GM19372 (cell line): Measurements from ENCODE around the gene PLXNB1.
A peak's percentile ranks its signal among the peaks of the same experiment; 100 is the strongest.

Experiments
- ATAC-seq: cut with Tn5 transposase; IDR thresholded peaks from one replicate; pipeline ENCODE4 v1.9.1; 2021; ENCODE audit warnings: mild to moderate bottlenecking, low read depth, moderate library complexity; ENCODE audit not compliant: unreplicated experiment

The PLXNB1 gene

DNA sequence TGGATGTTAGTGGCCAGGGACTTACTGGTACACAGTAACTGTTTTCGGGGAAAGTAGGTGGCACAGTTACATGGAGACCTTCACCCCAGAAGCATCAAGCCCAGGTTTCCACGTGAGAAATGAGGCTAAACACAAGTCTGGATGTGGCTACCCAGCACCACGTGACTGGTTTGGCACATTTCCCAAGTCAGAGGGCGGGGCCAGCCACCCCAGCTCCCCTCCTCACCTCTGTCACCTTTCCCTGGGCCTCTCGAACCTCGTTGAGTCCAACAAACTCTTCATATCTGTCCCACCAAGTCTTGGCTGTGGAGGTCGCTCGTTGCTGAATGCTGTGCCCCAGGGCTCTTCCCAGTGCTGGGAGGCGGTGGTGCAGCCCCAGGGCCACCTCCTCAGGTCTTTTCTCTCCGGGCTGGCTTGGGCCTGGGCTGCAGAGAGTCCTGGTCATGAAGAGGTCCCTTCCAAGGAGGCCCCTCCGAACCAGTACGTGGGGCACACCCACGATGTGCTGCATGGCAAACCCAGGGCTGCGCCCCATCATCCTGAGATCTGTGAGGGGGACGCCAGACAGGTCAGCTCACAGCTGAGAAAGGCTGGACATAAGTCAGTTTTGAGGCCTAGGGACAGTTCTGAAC is 4.8 kb upstream of the PLXNB1 start:
- no peak for ATAC-seq

DNA sequence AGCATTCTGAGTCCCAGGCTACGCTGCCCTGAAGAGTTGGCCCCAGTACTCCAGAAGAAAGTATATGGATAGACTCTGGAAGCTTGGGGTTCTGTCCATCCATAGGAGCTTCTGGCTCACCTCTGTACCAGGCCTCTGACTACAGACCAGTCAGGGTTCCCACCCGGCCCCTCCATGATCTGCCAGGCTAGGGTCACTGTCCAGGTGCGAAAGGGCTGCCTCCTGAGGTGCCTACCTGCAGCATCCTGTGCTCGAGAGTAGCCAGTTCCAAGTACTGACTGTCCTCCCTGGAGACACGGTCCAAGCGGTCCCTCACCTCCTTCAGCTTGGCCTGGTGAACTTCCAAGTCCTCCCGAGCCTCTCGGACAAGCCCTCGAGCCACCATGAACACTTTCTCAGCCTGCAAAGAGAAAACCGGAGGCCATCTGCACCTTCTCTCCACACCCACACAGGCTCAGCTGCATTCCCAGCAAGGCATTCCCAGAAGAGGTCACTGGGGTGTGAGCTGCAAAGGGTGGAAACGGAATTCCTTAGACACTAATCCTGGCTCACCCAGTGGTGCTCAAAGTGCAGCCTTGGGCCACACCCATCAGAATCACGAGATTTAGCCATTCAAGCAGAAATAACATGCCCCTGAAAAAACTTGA is 3.7 kb upstream of the PLXNB1 start:
- ATAC-seq, result no peak

DNA sequence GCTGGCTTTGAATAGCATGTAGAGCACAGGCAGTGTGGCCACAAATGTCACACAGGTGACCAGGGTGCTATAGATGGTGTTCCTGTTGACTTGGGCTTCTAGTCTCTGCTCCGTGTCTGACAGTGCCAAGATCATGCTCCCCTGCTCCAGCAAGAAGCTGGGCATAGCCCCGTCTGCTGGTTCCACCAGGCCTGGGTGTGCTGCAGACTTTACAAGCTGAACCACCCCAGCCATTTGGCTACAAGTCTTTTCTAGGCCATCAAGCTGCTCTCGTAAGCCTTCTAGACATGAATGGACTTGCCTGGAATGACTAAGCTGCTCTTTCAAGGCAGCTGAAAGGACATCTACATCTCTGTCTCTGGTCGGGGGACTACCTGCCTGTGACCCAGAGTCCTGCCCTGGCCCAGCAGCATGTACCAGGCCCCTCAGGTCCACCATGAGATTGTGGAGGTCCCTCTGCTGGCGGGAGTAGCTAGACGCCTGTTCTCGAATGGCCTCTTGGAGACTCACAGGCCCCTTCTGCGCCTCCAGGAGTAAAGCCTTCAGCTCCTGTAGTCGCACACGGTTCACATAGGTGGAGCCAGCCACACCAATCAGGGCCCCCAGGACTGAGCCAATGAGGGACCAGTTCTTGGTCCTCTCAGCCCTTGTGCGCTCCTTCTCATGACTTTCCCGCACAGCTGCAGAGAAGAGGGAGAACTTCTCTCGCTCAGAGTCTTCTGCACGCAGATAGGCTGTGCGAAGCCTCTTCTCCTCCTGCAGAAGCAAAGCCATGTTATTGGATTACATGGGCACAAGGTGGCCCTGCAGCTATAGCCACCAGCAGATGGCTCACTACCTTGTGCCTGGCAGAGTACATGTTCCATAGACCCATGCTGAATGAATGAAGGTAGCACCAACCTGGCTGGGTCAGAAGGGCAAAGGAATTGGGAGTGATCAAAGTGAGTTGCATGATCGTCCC is 2.8 kb upstream of the PLXNB1 start:
- ATAC-seq, result no peak

DNA sequence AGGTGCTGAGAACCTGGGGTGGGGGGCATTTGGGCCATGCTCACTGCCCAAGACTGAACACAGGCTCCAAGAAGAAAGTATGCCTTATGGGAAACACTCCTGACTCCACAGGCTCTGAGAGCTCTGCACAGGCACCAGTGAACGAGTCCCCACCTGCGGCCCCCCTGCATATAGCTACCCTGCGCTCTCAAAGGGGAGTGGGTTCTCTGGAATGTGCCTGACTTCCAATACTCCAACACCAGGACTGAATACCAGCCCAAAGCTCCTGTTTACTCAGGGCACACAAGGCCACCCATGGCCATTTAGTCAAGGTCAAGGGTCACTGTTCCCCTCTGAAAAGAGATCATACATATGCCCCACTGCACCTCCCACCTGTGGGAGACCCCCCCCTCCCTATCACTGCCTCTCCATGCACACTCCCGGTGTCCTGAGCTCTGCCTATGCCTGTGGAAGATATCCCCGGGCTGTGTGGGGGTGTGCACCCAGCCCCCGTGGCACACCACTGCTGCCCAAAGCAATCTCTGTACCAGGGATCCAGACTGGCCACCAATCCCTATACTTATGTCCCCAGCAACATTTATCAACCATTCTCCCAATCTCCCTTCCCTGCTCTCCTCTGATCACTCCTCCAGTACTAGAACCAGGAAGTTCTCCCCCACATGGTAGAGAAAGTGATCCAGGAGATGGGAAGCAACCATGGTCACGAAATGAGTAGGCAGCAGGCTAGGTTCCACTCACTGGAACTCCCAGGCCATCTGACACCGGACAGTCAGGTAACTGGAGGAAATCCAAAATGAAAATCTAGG is 1.5 kb upstream of the PLXNB1 start:
- ATAC-seq, result no peak

DNA sequence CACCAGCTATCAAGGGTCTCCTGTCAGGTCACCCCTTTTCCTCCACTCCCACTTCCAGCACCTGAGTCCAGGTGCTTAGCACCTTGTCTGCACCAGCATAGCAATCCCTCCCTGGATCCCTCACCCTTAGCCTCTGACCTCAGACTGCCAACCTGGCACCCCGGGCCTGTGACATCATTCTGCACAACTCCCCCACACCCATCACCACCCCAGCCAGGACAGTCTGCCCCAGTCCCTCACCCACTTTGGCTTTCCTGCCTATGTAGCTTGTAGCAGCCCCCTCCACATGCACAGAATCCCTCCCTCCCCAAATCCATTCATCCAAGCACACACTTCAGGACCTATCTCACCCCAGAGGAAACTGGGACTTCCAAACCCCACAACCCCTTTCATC is 819 bp upstream of the PLXNB1 start:
- no peak for ATAC-seq

DNA sequence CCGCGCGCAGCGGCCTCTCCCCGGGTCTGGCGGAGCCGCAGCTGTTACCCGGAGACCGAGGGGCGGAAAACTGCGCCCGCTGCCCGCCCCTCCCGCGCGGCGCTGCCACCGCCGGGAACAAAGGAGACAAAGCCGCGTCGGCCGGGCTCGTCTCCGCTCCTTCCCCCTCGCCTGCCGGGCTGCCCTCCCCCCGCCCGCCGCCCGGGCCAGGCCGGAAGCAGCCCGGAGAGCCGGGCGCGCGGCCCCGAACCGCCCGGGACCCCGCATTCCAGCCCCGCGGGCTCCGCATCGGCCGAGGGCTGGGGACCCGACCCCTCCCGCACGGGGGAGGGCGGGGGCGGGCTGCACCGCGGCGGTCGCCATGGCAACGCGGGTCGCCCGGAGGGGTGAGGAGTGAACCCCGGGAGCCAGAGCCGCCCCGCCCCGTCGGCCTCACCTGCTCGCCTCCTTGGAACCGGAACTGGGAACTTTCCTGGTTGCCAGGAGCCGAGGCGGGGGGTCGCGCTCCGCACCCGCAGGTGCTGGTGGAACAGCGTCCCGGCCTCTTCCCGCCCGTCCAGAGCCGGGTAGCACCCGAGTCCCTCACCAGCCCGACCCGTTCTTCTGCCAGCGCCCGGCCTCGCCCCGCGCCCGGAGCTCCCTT is 448 bp downstream of the PLXNB1 start:
- ATAC-seq, result peak; percentile 45

DNA sequence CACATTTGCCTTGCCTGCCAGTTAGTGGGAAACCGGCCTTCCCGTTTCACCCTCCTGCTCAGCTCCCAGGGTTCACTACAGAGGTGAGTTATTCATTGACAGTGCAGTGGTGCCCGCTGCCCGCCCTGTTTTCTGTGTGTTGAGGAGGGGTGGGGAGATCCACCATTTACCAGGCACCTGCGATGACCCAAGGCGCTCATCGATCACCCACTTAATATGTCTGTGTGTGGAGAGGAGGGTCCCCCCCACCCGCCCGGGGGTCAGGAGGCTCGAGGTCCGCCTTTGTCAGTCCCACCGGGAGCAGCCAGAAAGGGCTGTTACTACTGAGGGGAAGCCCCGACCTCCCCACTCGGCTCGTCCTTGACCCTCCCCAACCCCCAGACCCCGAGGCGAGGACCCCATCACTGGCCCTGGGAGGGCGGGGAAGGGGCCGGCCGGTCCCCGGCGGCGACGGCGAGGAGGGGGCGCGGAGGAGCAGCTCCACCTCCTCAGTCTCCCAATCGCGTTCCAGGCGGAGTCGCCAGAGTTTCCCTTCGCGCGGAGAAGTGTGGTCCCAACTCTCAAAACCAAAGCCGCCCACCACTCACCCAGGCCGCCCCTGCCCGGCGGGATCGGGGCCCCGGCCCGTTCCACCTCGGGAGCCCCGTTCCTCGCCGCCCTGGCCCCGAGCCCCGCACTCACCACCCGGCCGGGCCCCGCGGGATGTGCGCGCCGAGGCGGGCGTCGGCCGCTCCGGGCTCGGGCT is 1.1 kb downstream of the PLXNB1 start:
- peak; percentile 24 for ATAC-seq

DNA sequence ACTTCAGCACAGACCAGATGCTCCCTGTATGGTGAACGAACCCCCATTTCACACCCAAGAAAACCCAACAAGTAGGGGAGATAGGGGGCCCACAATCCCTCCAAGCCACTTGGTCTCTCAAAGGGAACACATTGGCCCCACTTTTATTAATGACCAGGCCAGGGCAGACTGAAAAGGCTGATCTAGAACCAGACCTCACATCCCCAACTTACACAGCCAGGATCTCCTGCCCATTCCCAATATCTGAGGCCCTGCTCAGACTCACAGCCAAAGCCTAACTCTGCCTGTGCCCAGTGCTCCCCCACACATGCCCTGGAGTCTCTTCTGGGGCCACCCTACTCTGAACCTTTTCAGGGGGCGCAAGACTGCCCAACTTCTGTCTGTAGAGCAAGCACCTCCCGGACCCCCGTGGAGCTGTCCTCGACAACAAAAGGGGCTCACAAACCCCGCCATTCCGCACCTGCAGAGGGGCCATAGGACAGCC is 1.8 kb downstream of the PLXNB1 start:
- ATAC-seq, result no peak

DNA sequence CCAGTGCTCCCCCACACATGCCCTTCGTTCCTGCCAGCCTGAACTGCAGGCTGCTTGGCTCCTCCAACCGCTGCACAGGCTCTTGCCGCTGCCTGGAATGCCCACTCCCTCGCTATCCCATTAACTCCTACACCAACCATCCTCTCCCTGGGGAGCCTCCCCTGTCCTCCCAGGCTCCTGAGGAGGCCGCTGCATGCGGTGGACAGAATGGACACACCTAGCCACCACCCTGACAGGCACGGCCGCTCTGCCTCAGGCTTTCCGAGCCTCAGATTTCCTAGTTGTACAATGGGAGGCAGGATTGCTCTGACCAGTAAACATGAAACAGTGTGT is 2.3 kb downstream of the PLXNB1 start:
- ATAC-seq, result no peak

DNA sequence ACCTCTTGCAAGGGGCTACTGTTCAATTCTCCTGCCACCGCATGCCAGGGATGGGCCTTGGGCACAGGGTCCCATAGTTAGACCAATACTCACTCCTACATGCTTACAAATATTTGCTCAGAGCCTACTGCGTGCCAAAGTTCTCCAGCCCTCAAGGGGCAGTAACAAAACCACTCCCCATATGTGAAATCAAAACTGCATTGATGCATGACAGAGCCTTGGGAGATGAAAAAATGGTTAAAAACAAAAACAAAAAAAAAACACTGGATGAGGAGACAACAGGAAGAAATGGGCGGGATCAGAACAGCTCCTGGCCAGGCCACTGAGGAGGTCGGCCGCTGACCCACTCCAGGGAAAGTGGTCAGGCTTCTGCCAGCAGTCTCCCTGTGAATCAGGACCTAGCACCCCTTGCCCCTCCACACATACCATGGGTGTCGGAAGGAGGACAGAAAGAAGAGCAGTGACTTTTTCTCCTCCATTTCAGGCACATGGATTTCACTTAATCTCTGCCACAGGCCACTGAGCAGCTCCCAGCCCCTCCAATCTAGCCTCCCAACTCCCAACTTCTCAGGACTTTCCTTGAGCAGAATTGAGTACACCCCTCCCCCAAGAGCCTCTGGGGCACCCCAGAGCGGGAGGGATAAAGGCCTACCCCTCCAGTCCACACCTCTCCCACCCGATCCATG is 2.8 kb downstream of the PLXNB1 start:
- no peak for ATAC-seq

DNA sequence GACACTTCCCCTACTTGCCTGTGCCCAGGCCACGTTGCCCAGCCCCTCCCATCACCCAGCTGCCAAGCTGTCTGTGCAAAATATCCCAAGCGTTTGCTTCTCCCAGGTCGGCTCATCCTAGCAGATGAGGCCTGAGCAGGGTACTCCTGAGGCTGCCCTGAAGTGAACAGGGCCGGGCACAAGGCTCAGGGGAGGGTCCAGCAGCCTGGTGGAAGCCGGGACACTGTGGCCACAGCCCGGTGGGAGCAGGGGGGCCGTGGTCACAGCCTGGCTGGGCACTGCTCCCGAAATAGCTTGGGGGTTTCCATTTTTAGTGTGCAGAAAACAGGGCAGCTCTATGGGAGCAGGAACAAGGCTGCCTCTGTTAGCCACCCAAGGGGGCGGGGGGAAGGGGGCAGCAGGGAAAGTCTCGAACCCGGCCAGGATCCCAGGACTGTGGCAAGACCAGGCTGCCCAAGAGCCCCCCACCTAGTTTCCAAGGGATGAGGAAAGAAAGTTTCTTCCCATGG is 3.4 kb downstream of the PLXNB1 start:
- ATAC-seq, result no peak

DNA sequence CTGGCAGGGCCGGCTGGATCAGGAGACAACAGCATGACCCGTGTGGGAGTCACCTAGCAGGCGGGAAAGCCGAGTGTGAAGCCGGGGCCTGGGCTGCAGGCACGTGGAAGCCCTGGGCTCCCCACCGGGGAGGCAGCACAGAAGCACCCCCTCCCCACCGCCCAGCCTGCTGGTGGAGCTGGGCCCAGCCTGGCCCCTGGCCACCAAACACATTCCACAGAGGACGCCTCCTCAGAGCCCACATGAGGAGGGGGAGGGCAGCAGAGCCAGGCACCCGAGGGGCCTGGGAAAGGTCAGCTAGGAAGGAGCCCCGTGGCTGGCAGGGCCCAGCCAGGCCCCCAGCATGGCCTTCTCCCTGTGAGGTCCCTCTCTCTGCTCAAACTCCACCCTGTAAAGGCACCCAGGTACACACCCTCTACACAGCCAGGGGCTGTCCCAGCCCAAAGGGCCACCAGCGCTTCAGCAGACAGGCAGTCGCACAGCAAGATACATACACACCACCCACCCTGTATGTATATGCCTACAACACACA is 4.5 kb downstream of the PLXNB1 start:
- no peak for ATAC-seq

DNA sequence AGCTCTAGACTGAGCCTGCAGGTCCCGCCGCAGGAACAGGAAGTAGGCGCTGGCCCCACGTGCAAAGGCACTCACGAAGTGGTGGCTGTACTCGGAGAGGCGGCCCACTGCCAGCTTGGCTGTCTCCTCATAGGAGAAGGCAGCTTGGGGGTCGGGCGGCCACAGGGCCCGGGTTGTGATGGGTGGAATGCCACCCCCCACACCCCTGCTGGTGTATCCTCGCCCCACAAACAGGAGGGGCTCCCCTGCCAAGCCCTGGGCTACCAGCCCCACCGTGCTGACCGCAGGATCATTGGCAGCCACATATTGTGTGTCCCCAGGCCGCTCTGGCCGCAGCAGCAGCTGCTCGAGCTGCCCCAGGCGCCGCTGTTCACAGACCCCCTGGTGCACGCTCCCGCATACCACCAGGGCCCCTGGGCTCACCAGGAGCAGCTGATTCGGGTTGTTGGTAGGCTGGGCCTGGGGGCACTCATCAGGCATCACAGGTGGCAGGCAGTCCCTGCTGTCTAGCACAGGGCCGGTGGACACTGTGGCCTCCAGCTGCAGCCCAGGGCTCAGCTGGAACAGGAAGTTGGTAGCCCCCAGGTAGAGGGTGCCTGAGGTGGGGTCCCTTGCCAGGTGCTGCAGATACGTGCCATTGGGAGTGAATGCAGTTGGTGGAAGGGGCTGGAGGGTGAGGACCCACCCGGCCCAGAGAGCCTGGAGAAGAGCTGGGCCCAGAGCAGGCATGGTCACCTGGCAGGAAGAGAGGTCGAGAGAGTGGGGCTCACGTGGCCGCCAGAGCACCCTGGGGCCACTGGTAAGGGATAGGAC is 5.8 kb downstream of the PLXNB1 start:
- ATAC-seq, result no peak

DNA sequence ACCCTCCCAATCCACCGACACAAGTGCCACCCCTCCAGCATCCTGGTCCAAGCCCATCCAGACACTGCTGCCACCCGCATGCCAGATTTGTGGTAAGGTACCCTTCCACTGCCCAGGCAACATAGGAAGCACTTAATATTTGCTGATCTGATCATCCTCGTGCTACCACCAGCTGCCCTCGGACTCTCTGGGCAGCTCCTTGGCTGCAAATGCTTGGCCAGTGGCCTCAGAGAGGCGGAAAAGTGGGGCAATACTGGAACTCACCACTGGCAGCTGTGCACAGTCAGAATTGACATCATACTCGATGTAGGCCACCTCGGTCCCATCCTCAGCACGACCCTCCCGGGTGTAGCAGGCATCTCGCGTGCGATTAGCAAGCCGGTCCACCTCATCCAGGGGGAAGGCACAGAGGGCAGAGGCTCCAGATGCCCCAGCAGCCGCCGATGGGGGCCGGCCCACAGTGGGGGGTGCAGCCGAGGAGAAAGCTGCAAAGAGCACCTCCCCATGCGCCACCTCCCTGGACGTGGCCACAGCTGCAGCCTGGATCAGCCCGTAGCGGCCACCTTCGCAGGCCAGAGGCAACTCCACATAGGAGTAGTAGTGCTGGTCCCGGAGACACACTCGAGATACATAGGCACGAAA is 6.5 kb downstream of the PLXNB1 start:
- no peak for ATAC-seq

DNA sequence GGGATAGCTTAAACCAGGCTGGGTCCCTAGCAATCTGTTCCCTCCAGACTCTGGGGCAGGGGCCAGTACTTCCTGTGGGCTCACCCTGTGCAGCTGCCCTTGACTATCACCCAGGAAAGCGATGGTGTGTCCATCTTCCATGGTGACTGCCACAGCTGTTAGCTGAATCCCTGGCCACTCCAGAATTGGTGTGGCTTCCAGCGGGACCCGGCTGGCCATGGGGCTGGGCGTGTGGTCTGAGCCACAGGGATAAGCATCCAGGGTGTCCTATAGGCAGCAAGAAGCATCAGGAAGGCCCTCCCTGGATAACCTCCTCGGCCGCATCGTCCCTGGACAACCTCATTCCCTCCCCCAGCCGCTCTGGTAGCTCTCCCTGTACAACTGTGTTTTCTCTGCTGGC is 7.2 kb downstream of the PLXNB1 start:
- ATAC-seq, result no peak

DNA sequence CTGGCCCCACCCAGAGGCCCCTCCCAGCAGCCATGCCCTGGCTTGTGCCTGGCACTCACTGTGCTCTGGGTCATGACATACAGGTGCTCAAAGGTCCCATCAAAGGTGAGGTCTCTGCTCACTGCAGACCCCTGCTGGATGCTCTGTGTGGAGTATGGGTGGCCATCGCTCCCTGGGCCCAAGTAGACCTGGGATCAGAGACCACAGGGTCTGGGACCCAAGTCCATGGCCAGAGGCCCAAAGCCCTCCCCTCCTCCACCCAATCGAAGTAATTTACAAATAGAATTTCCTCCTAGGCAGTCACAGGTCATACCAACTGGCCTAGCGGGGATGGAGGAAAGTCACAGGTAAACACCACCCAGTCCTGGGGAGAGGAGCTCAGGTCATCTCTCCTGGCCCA is 7.6 kb downstream of the PLXNB1 start:
- no peak for ATAC-seq

DNA sequence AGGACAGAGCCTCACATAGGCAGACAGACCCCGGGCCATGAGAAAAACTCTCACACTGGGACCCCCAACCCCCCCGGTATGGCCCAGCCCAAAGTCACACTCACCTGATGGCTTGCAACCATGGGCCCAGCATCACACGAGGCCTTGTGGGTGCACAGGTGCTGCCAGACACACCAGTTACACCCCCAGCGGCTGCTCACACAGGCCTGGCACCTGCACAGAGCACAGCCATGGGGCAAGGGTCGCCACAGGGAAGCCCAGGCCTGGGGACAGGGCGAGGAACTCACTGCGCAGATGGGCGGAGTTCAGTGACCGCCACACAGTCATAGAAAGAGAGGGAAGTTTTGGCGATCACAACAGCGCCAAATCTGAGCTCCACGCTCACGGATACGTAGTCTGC is 9.3 kb downstream of the PLXNB1 start:
- ATAC-seq, result no peak
